GM21737 (cell line): ENCODE results near the gene FOXR2.
A peak's percentile ranks its signal among the peaks of the same experiment; 100 is the strongest.

ENCODE experiments used
- ATAC-seq: cut with Tn5 transposase; IDR thresholded peaks from one replicate; pipeline ENCODE4 v1.9.1; 2021; ENCODE audit warnings: mild to moderate bottlenecking, moderate library complexity; ENCODE audit not compliant: unreplicated experiment

Gene FOXR2

GRCh38 chrX:55623100-55623499 lies at the start of gene FOXR2:
Gene FOXR2, plus strand, starts transcription at chrX:55623400. Its CDS starts 312 bp downstream, at chrX:55623712.
- ATAC-seq = no peak

- ATAC-seq = no peak
These were observed 44.1 kb upstream of the FOXR2 start for GRCh38 chrX:55579115-55579514.

GRCh38 chrX:55582447-55582846 lies 40.8 kb upstream of the FOXR2 start:
- ATAC-seq = no peak

- no peak for ATAC-seq
These were observed 29.9 kb upstream of the FOXR2 start for GRCh38 chrX:55593296-55593695.

- ATAC-seq = no peak
These were observed 29.4 kb upstream of the FOXR2 start for GRCh38 chrX:55593756-55594257.

- ATAC-seq = no peak
These were observed 24.9 kb upstream of the FOXR2 start for GRCh38 chrX:55598333-55598732.

- no peak for ATAC-seq
These were observed 3.7 kb upstream of the FOXR2 start for GRCh38 chrX:55619547-55619946.

- no peak for ATAC-seq
These were observed 1.2 kb downstream of the FOXR2 start for GRCh38 chrX:55624403-55624802.

GRCh38 chrX:55636109-55636508 lies 12.9 kb downstream of the FOXR2 start:
- no peak for ATAC-seq

GRCh38 chrX:55638933-55639332 lies 15.7 kb downstream of the FOXR2 start:
- ATAC-seq = no peak

- ATAC-seq = peak; percentile 70
These were observed 17.7 kb downstream of the FOXR2 start for GRCh38 chrX:55640854-55641253.

- no peak for ATAC-seq
These were observed 25.2 kb downstream of the FOXR2 start for GRCh38 chrX:55648434-55648833.

GRCh38 chrX:55659931-55660330 lies 36.7 kb downstream of the FOXR2 start:
- ATAC-seq = no peak

GRCh38 chrX:55663584-55663983 lies 40.4 kb downstream of the FOXR2 start:
- ATAC-seq = no peak

- no peak for ATAC-seq
These were observed 44.9 kb downstream of the FOXR2 start for GRCh38 chrX:55668084-55668483.
